ENCODE data around the gene CHAF1A.

- TF ChIP-seq, protein P1, sequence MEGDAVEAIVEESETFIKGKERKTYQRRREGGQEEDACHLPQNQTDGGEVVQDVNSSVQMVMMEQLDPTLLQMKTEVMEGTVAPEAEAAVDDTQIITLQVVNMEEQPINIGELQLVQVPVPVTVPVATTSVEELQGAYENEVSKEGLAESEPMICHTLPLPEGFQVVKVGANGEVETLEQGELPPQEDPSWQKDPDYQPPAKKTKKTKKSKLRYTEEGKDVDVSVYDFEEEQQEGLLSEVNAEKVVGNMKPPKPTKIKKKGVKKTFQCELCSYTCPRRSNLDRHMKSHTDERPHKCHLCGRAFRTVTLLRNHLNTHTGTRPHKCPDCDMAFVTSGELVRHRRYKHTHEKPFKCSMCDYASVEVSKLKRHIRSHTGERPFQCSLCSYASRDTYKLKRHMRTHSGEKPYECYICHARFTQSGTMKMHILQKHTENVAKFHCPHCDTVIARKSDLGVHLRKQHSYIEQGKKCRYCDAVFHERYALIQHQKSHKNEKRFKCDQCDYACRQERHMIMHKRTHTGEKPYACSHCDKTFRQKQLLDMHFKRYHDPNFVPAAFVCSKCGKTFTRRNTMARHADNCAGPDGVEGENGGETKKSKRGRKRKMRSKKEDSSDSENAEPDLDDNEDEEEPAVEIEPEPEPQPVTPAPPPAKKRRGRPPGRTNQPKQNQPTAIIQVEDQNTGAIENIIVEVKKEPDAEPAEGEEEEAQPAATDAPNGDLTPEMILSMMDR (IDR thresholded peaks at IDR 0.05) = no peak
- no peak for TF ChIP-seq POLR2AphosphoS5 (IDR thresholded peaks at IDR 0.05)
Observed at GRCh38 chr19:4482721-4483364, 80.4 kb downstream of the CHAF1A start.
